Astrocyte (in vitro differentiated cells and primary cell): ENCODE results near the gene ZNF75A.

Experiments used
- EZH2 ChIP-seq: IDR thresholded peaks from 2 replicates; pipeline ENCODE4 v1.6.1; 2012; ENCODE audit warnings: mild to moderate bottlenecking, low read length, inconsistent platforms; ENCODE audit not compliant: insufficient read depth
- TF ChIP-seq, protein P1 (sequence below): IDR thresholded peaks from 2 replicates; pipeline ENCODE4 v1.5.1; 2011; ENCODE audit warnings: low read depth, mild to moderate bottlenecking, inconsistent platforms, low read length, moderate library complexity; ENCODE audit not compliant: insufficient read depth

DNA sequence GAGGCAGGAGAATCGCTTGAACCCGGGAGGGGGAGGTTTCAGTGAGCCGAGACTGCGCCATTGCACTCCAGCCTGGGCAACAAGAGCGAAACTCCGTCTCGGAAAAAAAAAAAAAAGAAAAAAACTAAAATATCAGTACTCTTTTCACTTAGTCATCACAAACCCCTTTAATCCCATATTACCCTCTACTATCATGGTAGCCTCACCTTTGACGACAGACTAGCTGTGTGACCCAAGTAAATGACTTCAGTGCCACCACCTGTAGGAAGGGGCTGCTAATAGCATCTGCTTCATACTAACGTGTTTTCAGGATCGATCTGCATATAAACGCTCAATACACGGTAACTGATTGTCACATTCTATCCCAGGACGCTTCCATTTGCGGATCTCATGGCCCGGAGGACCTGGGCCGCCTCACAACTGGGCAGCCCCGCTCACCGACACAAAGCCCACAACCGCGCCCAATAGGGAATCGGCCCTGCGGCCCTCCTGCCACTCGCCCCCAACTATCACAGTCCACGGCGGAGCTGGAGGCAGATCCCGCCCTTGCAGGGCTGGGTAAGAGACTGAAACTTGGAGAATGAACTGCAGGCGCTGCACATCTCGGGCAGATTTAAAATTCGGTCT, 23.1 kb upstream of the ZNF75A start:
- TF ChIP-seq, protein P1, sequence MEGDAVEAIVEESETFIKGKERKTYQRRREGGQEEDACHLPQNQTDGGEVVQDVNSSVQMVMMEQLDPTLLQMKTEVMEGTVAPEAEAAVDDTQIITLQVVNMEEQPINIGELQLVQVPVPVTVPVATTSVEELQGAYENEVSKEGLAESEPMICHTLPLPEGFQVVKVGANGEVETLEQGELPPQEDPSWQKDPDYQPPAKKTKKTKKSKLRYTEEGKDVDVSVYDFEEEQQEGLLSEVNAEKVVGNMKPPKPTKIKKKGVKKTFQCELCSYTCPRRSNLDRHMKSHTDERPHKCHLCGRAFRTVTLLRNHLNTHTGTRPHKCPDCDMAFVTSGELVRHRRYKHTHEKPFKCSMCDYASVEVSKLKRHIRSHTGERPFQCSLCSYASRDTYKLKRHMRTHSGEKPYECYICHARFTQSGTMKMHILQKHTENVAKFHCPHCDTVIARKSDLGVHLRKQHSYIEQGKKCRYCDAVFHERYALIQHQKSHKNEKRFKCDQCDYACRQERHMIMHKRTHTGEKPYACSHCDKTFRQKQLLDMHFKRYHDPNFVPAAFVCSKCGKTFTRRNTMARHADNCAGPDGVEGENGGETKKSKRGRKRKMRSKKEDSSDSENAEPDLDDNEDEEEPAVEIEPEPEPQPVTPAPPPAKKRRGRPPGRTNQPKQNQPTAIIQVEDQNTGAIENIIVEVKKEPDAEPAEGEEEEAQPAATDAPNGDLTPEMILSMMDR = no peak
- TF ChIP-seq EZH2 = no peak
